ENCODE data around the gene EMC7.

DNA sequence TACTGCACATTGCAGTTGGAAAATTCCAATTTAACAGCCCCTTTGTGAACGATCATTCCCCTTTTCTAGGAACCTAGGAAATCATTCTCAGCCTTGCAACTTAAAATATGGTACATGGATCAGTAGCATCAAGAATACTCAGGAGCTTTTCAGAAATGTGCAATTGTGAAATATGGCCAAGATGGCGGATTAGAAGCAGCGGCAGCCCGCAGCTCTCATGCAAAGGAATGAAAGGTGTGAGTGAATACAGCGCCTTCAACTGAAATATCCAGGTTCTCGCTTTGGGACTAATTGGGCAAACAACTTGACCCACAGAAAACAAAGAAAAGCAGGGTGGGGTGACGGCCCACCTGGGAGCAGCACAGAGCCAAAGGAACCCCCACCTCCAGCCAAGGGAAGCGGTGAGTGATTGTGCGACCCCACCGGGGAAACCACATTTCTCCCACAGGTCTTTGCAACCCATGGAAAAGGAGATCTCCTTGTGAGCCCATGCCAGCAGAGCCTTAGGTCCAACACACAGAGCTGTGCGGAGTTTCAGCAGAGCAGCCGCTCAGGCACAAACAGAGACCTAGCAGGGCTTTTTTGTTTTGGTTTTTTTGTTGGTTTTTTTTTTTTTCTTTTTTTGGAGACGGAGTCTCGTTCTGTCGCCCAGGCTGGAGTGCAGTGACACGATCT lies 55.1 kb downstream of the EMC7 start:
- TF ChIP-seq EZH2 (IDR thresholded peaks at IDR 0.05; ENCODE audit: borderline replicate concordance, low read length), result no peak
- TF ChIP-seq, protein P1, sequence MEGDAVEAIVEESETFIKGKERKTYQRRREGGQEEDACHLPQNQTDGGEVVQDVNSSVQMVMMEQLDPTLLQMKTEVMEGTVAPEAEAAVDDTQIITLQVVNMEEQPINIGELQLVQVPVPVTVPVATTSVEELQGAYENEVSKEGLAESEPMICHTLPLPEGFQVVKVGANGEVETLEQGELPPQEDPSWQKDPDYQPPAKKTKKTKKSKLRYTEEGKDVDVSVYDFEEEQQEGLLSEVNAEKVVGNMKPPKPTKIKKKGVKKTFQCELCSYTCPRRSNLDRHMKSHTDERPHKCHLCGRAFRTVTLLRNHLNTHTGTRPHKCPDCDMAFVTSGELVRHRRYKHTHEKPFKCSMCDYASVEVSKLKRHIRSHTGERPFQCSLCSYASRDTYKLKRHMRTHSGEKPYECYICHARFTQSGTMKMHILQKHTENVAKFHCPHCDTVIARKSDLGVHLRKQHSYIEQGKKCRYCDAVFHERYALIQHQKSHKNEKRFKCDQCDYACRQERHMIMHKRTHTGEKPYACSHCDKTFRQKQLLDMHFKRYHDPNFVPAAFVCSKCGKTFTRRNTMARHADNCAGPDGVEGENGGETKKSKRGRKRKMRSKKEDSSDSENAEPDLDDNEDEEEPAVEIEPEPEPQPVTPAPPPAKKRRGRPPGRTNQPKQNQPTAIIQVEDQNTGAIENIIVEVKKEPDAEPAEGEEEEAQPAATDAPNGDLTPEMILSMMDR (conservative IDR thresholded peaks at IDR 0.05 in 1 of 2, IDR thresholded peaks at IDR 0.05 in 1 of 2; ENCODE audit: extremely low read depth in 1 of 2, insufficient read depth in 1 of 2, low read depth in 1 of 2, low read length in 2 of 2), result no peak
